GM21390 (cell line): Measurements from ENCODE around the gene CYP2U1.
A peak's percentile ranks its signal among the peaks of the same experiment; 100 is the strongest.

Experiments used
- ATAC-seq: cut with Tn5 transposase; IDR thresholded peaks from one replicate; pipeline ENCODE4 v1.9.1; 2021; ENCODE audit not compliant: unreplicated experiment

The CYP2U1 gene

DNA sequence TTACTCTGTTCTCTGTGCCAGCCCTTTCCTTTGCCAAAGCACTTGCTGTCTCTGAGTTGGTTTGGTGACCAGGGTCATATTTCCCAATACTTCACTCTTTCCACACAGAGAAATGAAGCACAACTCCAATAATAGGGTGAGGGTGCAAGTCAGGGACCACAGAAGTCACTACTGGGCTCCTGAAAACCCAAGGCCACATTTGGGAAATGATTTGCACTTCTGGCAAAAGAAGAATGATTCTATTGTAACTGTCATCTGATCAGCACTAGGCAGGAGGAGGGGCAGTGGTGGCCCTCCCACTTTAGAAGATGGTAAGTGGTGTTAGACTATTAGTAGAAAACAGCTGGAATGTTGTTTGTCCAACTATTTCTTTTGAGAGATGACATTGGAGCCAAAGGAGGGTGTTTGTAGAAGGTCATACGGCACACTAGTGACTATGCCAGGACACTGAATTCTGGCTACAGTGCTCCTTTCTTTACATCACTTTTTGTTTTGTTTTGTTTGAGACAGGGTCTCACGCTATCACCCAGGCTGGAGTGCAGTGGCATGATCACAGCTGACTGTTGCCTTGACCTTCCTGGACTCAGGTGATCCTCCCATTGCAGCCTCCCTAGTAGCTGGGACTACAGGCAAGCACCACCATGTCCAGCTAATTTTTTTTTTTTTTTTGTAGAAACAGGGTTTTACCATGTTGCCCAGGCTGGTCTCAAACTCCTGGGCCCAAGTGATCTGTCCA, 47.5 kb downstream of the CYP2U1 start:
- no peak for ATAC-seq

DNA sequence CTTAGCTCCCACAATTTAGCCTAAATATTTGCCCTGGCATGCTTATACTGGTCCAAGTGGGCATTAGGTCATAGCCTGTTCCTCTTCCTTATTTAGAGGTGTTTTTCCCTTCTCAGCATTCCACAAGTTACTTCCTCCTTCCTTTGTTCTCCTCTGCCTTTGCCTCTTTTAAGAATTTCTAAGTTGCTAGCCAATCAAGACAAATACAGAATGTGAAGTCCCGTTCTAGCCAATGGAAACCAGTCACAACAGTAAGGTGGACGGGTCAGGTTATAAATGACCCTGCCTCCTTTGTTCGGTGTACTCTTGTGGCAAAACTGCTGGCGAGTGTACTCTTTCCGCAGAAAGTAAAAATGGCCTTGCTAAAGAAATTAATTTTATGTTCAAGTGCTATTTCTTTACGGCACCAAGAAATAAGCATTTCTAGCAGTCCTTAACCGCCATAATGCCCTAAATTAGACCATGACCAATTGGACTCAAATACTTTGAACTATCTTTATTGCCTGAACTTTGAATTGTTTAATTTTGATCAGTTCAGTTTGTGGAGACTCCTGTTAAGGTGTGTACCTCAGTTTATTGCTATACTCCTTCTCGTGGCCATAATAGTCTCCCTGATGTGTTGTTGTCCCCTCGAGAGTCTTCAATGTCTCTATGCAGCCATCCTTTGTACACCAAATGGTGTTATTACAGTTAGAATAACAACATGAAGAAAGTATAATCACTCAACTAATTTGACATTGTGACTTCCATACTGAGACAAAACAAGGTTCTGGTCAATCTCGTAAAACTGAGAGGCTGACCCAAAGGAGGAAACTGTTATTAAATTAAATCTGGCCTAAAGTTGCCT, 56.8 kb downstream of the CYP2U1 start:
- no peak for ATAC-seq

DNA sequence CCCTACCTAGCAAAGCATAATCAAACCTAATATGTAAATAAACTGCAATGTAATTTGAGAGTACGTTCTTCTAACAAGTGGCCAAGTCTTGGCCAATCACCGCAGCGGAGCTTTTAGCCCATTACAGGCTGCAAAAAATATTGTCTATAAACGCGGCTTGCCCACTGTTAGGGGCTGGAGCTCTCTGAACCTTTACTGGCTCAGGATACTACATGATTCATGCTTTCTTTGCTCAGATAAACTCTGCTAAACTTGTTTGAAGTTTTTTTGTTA, 57.4 kb downstream of the CYP2U1 start:
- no peak for ATAC-seq

DNA sequence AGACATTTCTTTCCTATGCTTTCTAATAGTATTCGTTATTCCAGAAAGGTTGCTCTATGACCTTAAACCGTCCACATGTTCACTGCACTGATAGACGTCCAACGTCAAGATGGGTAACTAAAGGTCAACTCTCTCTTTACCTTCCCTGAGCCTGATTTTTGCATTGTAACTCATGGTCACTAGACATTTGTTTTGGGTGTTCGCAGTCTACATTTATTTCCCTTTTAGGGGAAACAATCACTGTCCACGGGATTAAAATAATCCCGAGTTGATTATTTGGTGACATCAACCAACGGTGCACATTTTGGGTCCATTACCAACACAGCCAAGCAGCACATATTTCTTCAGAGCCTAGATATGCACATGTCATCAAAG, 57.8 kb downstream of the CYP2U1 start:
- ATAC-seq: no peak

DNA sequence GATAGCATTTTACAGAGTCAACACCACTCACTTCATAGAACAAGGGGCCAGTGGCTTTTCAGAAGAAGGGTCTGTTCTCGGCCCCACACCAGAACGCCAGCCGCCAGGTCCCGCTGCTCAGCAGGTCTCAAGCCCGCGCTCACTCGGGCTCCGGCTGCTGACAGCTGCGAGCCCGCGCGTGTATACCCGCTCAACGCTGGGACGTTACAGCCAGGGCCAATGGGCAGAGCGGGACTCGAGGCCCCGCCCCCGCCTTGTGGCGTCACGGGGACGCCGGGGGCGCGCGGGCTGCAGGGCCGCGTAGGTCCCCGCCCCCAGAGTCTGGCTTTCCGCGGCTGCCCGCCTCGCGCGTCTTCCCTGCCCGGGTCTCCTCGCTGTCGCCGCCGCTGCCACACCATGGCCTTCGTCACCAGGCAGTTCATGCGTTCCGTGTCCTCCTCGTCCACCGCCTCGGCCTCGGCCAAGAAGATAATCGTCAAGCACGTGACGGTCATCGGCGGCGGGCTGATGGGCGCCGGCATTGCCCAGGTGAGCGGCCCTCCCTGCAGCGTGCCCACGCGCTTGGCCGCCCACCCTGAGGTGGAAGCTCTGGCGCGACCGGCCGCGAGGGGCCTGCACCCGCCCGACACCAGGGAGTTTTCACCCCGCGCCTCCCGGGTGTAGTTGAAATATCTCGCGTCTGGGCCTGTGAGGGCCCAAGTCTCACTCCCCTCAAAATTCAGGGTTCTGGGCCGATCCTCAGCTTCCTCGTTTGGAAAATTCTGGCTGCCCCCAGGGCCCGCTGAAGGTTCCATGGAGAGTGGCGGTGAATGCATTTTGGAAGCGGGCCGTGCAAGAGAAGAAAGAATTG, 58.4 kb downstream of the CYP2U1 start, which contains the start of gene HADH:
TSS of gene HADH (plus strand) at position 353 of the 850 bp plus-strand sequence. CDS start at position 397, 44 bp downstream.
- ATAC-seq: peak; percentile 93

DNA sequence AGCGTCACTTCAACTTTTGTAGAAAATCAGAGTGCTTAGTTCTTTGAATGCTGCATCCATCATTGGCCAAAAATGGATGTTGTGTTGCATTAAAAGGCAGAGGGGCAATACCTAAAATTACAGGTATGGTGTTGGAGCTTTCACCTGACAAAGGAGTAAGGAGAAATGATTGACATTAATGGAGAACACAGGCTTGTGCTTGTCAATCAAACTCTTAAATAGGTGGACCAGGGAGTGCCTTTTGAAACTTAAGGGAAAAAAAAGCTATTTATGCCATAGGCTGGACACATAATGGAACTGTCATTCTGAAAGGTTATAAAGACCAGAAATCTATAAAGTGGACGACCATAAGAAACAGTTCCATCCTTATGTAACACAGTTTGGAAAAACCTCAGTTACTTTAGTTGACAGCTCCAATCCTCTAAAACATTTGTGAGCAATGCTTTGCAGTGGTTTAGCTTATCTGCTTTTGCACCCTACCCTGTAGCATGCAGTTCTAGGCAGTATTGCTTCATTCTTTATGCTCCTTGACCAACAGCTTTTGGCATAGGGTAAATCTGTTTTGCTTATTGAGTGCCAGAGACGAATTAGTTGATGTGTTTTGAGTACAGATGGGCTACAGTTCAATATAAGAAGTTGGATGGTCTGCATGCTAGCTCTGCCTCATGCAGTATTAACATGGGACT, 60.7 kb downstream of the CYP2U1 start:
- no peak for ATAC-seq

DNA sequence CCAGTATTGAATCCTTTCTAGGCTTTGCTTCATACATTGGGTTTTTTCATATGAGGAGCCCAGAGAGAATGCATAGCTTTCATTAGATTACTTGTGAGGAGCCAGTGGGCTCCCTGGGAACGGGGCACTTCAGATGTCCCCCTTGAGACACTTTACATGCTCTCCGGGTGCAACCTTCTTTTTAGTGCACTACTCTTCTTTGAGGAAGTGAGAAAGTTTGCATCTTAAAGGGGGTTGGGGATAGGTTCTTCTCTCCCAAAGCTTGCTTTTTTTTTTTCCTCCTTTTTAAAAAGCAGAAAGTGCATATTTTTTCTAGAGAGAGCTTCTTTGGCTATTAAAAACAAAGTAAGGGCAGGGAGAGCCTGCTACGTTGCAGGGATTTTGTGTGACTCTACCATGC, 62.6 kb downstream of the CYP2U1 start:
- peak; percentile 40 for ATAC-seq

DNA sequence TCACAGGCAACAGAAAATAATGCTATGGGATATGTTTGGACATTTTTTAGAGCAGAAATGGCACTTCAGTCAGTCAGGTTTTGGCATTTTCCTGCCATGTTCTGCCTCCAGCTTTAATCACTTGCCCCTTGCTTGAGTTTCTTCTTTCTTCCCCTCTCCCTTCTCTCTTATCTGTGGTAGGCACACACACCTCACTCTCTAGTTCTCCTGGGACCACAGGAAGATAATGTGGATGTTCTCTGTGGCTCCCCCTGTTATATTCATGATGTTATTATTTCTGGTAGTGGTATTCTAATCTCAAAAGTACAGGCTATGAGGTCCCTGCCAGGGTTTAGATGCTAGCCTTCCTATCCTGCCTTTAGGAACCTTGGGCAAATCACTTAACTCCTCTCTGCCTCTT, 63.5 kb downstream of the CYP2U1 start:
- ATAC-seq: no peak

DNA sequence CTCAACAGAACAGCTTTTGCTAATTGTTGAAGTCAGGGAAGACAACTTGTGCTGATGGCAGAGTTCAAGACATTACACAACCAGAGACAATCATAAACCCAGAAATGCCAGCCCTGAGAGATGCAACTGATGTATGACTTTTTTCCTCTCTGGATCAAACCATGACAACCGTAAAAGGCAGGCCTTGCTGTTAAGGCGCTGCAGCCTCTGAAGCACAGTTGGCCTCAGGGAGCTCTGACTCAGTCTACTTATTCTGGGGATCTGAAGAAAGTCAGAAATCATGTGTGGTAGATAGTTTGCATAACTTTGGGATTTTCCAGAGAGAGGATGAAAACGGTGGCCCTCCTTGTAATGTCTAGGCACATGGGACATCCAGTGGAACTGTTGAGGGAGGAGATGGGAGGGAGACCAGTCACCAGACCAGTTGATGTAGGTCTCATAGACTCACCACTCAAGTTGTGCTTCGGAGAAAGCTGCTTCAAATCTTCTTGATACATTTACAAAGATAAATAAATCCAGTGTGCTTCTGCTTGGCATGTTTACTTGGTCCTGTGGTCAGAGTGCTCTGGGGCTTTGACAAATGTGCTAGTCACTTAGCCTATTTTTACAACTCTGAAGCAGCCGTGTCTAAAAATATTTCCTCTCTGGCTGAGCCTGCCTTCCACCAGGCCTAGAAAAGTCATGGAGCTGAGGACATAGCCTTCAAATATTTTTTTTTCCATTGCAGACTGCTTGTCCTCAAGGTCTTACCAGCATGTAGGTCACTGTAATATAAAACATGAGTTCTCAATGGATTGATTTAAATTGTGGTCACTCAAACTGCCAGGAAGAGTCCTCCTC, 65.8 kb downstream of the CYP2U1 start:
- ATAC-seq: no peak

DNA sequence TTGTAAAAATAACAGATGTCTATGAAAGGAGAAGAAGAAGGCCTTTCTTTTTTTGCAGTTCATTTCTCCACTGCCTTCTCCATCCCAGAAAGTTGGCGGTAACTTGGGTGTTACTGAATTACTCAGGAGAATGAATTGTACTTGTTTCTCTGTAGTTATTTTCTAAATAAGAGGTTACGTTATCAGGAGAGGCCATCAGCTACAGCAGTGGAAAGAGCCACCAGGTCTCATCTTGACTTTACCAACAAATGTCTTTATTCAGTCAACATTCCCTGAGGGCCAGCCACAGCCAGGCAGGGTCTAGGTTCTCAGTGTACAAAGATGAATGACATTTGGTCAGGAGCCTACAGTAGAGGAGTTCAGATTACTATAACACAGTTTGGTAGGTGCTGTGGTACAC, 66.4 kb downstream of the CYP2U1 start:
- ATAC-seq: no peak

DNA sequence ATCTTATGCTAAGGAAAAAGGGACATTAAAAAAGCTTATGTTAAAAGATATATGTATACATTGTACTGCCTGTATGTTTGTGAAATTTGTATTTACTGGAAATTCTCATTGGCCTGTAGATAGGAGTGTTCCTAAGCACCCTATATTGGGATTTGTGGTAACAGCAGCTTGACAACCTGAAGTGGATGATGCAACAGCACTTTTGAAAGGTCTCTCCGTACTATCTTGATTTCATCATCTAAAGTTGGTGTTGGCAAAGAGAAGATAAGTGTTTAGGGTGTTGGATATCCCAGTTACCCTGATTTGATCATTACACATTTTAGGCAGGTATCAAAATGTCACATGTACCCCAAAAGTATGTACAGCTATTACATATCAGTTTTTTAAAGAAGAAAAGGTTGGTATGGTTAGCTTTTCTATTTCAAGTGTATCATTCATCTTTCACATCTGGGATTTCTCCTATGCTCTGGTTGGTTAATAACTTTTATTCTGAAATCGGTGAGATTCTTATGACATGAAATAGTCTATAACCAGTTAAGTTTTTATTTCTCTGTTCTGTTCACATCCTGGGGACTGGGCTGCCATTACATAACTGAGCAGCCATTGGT, 68.7 kb downstream of the CYP2U1 start:
- ATAC-seq: no peak

DNA sequence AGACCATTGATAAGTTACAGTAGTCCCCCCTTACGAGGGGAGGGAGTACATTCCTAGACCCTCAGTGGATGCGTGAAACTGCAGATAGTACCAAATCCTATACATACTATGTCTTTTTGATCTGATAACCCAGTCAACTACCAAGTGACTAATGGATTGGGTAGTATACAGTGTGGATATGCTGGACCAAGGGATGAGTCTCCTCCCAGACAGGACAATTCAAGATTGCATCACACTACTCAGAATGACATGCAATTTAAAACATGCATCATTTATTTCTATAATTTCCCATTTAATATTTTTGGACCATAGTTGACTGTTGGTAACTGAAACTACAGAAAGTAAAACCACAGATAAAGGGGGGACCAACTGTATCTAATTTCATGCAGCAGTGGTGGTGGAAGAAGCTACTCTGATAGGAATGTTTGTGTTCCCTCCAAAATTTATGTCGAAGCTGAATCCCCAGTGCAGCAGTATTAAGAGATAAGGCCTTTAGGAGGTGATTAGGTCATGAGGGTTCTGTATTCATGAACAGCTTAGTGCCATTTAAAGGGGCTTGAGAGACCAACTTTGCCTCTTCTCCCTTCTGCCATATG, 70.3 kb downstream of the CYP2U1 start:
- ATAC-seq: no peak
